GM10266 (cell line): Measurements from ENCODE around the gene SDF2L1.

Experiments used
- DNase-seq: peaks from one replicate; pipeline ENCODE4 v3.0.0; 2012; ENCODE audit errors: extremely low spot score
- TF ChIP-seq, protein P1 (sequence below): IDR thresholded peaks from 2 replicates; pipeline ENCODE4 v1.5.1; 2012; ENCODE audit warnings: mild to moderate bottlenecking, low read depth; ENCODE audit not compliant: control insufficient read depth, insufficient read depth; ENCODE audit errors: missing control alignments

SDF2L1 gene

DNA sequence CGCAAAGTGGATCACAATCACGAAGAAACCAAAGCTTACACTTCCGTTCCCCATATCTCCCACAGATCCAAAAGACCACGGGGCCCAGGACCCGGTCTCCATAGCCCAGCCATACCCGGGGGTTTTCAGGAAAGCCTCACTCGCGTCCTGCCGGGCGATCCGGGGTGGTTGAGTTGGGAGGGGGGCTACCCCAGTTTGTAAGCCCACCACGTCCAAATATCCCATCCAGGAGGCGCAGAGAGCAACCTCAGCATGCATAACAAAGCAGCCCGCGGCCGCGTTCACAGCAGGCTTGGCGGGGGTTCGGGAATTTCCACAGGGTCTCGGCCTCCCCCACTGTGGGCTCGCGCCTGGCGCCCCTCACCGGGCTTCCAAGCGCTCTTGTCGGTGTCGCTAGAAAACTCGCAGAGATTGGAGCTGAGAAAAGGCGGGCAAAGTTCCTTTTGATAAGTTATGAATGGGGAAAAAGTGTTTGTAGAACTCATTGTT is 9.5 kb downstream of the SDF2L1 start:
- DNase-seq, result no peak
- TF ChIP-seq, protein P1, sequence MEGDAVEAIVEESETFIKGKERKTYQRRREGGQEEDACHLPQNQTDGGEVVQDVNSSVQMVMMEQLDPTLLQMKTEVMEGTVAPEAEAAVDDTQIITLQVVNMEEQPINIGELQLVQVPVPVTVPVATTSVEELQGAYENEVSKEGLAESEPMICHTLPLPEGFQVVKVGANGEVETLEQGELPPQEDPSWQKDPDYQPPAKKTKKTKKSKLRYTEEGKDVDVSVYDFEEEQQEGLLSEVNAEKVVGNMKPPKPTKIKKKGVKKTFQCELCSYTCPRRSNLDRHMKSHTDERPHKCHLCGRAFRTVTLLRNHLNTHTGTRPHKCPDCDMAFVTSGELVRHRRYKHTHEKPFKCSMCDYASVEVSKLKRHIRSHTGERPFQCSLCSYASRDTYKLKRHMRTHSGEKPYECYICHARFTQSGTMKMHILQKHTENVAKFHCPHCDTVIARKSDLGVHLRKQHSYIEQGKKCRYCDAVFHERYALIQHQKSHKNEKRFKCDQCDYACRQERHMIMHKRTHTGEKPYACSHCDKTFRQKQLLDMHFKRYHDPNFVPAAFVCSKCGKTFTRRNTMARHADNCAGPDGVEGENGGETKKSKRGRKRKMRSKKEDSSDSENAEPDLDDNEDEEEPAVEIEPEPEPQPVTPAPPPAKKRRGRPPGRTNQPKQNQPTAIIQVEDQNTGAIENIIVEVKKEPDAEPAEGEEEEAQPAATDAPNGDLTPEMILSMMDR, result no peak

DNA sequence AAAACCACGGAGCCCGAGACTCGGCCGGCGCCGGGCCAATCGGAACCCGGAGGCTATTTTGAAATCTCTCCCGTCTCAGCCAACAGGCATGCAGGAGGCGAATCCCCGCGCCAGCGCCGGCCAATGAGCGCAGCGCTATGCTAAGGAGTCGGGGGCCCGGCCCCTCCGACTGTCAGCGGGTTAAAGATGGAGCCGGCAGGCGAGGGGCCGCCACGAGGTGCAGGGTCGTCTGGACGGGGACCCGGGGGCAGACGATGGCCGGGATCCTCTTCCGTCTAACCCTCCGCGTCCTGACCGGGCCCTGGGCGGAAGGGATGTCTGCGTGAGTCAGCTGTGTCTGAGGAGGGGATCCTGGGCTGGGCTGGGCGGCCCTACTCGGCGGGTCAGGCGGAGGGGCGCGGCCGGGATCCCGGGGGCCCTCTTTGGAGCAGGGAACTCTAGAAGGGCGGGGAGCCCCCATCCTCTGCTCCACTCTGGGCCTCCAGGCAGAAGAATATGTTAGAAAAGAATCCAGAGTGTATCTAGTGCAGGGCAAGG is 10.0 kb downstream of the SDF2L1 start:
- DNase-seq, result peak; percentile 93
- TF ChIP-seq, protein P1, result no peak

DNA sequence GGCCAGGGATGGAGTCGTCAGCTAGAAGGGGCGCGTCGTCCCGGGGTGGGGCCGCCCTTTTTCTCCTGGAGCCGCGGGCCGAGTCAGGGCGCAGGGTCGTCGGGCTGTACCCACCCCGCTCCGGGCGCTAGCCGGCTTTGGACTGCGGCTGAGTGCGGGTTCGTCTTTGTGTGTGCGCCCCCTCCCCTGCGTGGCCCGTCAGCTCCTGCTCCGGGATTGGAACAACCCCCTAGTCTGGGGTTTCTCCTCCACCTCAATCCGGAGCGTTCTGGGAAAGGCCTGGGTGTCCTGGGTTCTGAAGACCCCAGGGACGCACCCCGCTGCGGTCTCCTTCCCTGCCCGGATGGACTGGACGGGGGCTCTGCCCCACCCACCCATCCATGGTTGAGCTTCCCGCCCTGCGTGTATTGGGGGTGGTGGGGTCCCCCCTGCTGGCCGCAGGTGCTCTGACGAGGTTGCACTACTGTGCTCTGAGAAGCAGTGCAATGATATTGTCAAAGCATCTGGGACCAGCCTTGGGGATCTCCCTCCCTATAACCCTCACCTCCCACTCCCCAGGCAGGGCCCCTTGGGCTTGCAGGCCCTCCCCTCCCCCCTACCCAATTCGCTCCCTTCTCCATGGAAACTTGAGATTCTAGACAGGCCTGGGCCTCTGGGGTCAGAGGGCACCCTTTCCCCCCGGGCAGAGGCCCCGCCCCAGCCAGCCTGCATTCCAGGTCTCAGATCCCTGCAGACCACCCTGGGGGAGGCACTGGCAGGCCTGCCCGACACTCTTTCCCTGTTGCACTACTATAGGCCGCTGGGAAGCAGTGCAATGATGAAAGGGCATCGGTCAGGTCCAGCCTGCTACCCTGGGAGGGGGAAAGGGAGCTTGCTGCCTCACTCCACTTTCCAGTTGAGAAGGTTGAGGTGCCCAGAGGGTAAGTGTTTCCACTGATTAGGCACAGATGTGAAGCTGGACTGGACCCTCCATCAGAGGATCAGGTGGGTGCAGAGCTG is 10.7 kb downstream of the SDF2L1 start:
- no peak for DNase-seq
- TF ChIP-seq, protein P1, result no peak

DNA sequence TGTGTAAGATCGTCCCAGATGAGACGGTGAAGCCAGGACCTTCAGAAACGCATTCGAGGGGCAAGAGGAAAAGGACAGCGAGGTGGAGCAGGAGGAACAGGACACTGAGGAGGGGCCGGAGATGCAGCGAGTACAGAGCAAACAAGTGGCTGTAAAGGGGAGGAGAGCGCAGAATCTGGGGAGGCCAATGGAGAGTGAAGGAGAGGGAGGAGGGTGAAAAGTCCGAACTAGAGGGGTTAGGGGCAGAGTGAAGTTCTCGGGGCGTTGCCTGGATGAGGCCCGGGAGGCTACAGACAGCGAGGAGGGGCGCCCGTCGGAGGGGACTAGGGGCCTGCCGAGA is 14.9 kb downstream of the SDF2L1 start:
- TF ChIP-seq, protein P1, result no peak
- no peak for DNase-seq

DNA sequence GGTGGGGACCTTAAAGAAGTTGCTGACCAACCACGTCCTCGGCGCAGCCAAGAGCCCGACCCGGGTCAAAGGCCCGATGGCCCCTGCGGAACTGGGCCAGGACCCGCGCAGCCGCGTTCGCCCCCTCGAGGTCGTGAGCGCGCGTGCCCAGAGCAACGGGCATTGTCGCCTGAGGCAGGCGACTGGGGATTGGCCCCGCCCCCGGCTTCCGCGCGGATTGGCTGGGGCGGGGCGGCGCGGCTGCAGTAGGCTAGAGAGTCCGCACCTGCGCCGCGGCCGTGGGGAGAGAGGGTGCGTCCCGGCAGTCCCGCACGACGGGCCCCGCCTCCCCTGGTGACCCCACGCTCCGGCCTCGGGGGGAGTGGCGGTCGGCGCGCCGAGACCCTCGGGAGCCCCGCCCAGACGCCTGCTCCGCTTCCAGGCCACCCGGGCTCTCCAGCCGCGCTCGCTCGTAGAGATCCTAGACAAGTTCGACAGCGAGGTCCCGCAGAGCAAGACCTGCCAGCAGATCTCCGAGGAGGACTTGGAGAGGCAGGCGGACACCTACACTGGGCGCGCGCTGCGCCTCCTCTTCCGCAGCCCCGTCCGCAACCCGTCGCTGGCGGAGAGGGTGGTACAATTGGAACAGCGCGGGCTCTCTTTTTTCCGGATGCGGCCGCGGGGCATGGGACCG is 15.4 kb downstream of the SDF2L1 start:
- DNase-seq, result peak; percentile 96
- TF ChIP-seq, protein P1, result peak; percentile 30

DNA sequence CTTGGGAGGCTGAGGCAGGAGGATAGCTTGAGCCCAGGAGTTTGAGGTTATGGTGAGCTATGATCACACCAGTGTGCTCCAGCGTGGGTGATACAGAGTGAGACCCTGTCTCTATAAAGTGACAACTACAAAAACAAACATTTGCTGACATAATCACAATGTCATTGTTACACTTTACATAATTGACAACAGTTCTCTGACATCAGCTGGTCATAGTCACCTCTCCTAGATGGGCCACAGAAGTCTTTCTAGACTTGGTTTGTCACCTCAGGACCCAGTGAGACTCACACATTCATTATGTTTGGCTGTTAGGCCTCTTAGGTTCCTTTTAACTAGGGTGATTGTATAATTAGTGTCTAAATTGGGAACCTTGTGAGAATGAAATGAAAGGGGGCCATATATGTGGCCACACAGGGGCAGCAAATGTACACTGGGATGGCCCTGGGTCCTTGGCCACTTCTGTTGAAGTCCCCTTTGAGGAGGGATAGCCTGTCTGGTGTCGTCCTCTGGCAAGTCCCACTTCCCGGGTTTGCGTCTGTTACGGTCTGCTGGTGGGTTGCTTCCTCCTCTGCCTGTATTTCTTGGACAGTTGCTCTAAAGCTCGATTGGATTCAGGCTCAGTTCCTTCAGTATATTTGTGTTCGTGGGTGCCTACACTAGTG is 17.9 kb downstream of the SDF2L1 start:
- no peak for DNase-seq
- TF ChIP-seq, protein P1, result no peak
